HepG2 (cell line): ENCODE measurements around the gene PISD. TPM values are rescaled to one million over a fixed set of nuclear protein-coding genes. Genes with fewer than 3 reads are reported as not detected.

Experiments used
- DNMT3B ChIP-seq: conservative IDR thresholded peaks from 2 replicates; pipeline ENCODE4 v1.6.1; 2016; ENCODE audit warnings: missing biosample characterization, control low read depth
- KDM3A ChIP-seq: IDR thresholded peaks from 2 replicates; pipeline ENCODE4 v1.6.1; 2018; ENCODE audit warnings: low read depth, missing compliant biosample characterization
- MIXL1 ChIP-seq: IDR thresholded peaks from 2 replicates; pipeline ENCODE4 v1.6.1; 2016
- NR2C2 ChIP-seq: sonication (generic); formaldehyde crosslinking; IDR thresholded peaks from 2 replicates; pipeline ENCODE4 v1.4.0; 2020; ENCODE audit warnings: missing genetic modification reagents, mild to moderate bottlenecking, moderate library complexity, borderline replicate concordance
- NR2F2 ChIP-seq: IDR thresholded peaks from 2 replicates; pipeline ENCODE4 v1.6.1; 2012; ENCODE audit warnings: low read depth, inconsistent platforms, borderline replicate concordance
- PAXIP1 ChIP-seq: sonication (generic); formaldehyde crosslinking; conservative IDR thresholded peaks from 2 replicates; pipeline ENCODE4 v1.4.0; 2020; ENCODE audit warnings: mild to moderate bottlenecking, missing genetic modification reagents, moderate library complexity
- RXRB ChIP-seq: IDR thresholded peaks from 2 replicates; pipeline ENCODE4 v1.6.1; 2016; ENCODE audit warnings: borderline replicate concordance, missing genetic modification reagents, missing compliant biosample characterization
- SRSF4 ChIP-seq: fragments of 200-400 bp; formaldehyde crosslinking; IDR thresholded peaks from one replicate; pipeline ENCODE4 v1.6.1; 2018; ENCODE audit warnings: mild to moderate bottlenecking, low read depth, low read length, moderate library complexity; ENCODE audit not compliant: poor library complexity, severe bottlenecking
- ZBTB21 ChIP-seq: sonication (generic); formaldehyde crosslinking; IDR thresholded peaks from 2 replicates; pipeline ENCODE4 v1.4.0; 2020; ENCODE audit warnings: missing genetic modification reagents
- ZKSCAN8 ChIP-seq: IDR thresholded peaks from 2 replicates; pipeline ENCODE4 v1.6.1; 2016; ENCODE audit warnings: borderline replicate concordance, missing genetic modification reagents, missing compliant biosample characterization
- ZNF33A ChIP-seq: sonication (generic); formaldehyde crosslinking; IDR thresholded peaks from 2 replicates; pipeline ENCODE4 v1.5.1; 2020; ENCODE audit warnings: missing genetic modification reagents, mild to moderate bottlenecking, moderate library complexity, borderline replicate concordance
- ZNF609 ChIP-seq: sonication (generic); formaldehyde crosslinking; IDR thresholded peaks from 2 replicates; pipeline ENCODE4 v1.4.0; 2020; ENCODE audit warnings: mild to moderate bottlenecking, missing genetic modification reagents, borderline replicate concordance
- polyA plus RNA-seq, 8 experiments: library from polyadenylated mRNA; depleted of rRNA in 3 of 8; stranded (reverse) in 7 of 8; unstranded in 1 of 8; fragments of >200 nt; fragmentation: Illumina TruSeq in 4 of 8; extraction: Trizol in 4 of 8; gene quantifications; 2 replicates each; pipeline versions ENCODE4 v1.2.1 to v1.2.3, GENCODE V29; 2011 to 2016; ENCODE audit warnings: low read depth in 4 of 8, missing spikeins in 1 of 8, mixed read lengths in 1 of 8; ENCODE audit not compliant: insufficient read depth in 1 of 8
- total RNA-seq, 5 experiments: library from RNA; depleted of rRNA; stranded (reverse); fragments of >200 nt; fragmentation: Illumina TruSeq; extraction: Trizol; gene quantifications; 2 replicates each; pipeline ENCODE4 v1.2.3, GENCODE V29; 2016; ENCODE audit warnings: low read depth in 1 of 5
- TF ChIP-seq, protein P1 (sequence below): sonication (generic); formaldehyde crosslinking; IDR thresholded peaks from 2 replicates; pipeline ENCODE4 v1.5.1; 2020; ENCODE audit warnings: missing genetic modification reagents, mild to moderate bottlenecking, borderline replicate concordance
- TF ChIP-seq, protein P2 (sequence below): sonication (generic); formaldehyde crosslinking; IDR thresholded peaks from 2 replicates; pipeline ENCODE4 v1.5.0; 2020; ENCODE audit warnings: mild to moderate bottlenecking, missing genetic modification reagents, borderline replicate concordance

The PISD gene
- total and polyA plus RNA-seq, 2 of the 13 experiments (the other 11 are each of a cell fraction or from before 2014, with no cell fraction given), result 30.1 to 47.7 TPM

GRCh38 chr22:31588970-31589675 lies 72.9 kb downstream of the PISD start (continued):
- TF ChIP-seq ZNF609 (CRISPR knock-in tag) (no peak), NR2F2 (peak; percentile 65), SRSF4 (no peak), NR2C2 (CRISPR knock-in tag) (peak; percentile 85), DNMT3B (no peak), KDM3A (CRISPR knock-in tag) (no peak), RXRB (CRISPR knock-in tag) (peak; percentile 77), ZNF33A (no peak), MIXL1 (CRISPR knock-in tag) (0 out of 2 replicates have a peak, but pooled peaks have one; percentile 67), ZBTB21 (no peak), ZKSCAN8 (CRISPR knock-in tag) (peak; percentile 62; the same call in 1 of the 2 replicates), PAXIP1 (peak; percentile 64)
- TF ChIP-seq, protein P1, sequence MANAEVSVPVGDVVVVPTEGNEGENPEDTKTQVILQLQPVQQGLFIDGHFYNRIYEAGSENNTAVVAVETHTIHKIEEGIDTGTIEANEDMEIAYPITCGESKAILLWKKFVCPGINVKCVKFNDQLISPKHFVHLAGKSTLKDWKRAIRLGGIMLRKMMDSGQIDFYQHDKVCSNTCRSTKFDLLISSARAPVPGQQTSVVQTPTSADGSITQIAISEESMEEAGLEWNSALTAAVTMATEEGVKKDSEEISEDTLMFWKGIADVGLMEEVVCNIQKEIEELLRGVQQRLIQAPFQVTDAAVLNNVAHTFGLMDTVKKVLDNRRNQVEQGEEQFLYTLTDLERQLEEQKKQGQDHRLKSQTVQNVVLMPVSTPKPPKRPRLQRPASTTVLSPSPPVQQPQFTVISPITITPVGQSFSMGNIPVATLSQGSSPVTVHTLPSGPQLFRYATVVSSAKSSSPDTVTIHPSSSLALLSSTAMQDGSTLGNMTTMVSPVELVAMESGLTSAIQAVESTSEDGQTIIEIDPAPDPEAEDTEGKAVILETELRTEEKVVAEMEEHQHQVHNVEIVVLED (CRISPR knock-in tag), result no peak
- TF ChIP-seq, protein P2, sequence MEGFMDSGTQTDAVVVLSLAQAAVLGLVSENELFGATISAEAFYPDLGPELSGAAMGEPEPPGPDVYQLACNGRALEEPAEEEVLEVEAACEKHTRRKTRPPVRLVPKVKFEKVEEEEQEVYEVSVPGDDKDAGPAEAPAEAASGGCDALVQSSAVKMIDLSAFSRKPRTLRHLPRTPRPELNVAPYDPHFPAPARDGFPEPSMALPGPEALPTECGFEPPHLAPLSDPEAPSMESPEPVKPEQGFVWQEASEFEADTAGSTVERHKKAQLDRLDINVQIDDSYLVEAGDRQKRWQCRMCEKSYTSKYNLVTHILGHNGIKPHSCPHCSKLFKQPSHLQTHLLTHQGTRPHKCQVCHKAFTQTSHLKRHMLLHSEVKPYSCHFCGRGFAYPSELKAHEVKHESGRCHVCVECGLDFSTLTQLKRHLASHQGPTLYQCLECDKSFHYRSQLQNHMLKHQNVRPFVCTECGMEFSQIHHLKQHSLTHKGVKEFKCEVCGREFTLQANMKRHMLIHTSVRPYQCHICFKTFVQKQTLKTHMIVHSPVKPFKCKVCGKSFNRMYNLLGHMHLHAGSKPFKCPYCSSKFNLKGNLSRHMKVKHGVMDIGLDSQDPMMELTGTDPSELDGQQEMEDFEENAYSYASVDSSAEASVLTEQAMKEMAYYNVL, result 0 out of 2 replicates have a peak, but pooled peaks have one; percentile 35
